Amniotic stem cell (primary cell): ENCODE measurements around the gene PTGDS.

Experiments
- DNase-seq: peaks from one replicate; lab custom pipeline; 2025; lab: John Stamatoyannopoulos, UW

Gene PTGDS

GRCh38 chr9:137022662-137023008, 45.3 kb downstream of the PTGDS start:
- DNase-seq: no peak

- no peak for DNase-seq
Observed at GRCh38 chr9:137023157-137023556, 45.9 kb downstream of the PTGDS start.

- no peak for DNase-seq
Observed at GRCh38 chr9:137023583-137023991, 46.3 kb downstream of the PTGDS start.

GRCh38 chr9:137025517-137025966, 48.2 kb downstream of the PTGDS start:
- DNase-seq: no peak

- DNase-seq: no peak
Observed at GRCh38 chr9:137026384-137026783, 49.1 kb downstream of the PTGDS start.

- DNase-seq: no peak
Observed at GRCh38 chr9:137026828-137027227, 49.5 kb downstream of the PTGDS start.

- peak; percentile 25 for DNase-seq
Observed at GRCh38 chr9:137027369-137028262, 50.3 kb downstream of the PTGDS start, which contains the start of gene ABCA2. ABCA2 (minus strand) TSS chr9:137028237; CDS start chr9:137028140, 97 bp downstream.

- no peak for DNase-seq
Observed at GRCh38 chr9:137028263-137029057, 51.2 kb downstream of the PTGDS start.

GRCh38 chr9:137029058-137029936, 52.0 kb downstream of the PTGDS start:
- DNase-seq: no peak

GRCh38 chr9:137030006-137030405, 52.7 kb downstream of the PTGDS start:
- no peak for DNase-seq

GRCh38 chr9:137030538-137031527, 53.5 kb downstream of the PTGDS start:
- DNase-seq: no peak
